ENCODE results near the gene UPK1A.

DNA sequence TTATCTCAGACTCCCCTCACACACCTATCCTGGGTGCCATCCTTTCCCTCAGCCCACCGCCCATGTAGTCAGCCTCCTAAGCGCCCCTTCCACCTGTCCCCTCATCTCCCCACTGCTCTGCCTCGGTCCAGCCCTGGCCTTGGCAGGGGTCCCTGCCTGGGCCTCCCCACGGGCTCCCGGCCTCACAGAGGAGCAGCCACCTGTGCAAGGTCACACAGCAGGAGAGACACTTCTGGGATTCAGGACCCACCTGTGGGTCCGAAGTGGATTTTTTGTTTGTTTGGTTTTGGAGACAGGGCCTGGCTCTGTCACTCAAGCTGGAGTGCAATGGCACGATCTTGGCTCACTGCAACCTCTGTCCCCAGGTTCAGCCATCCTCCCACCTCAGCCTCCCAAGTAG is 713 bp upstream of the UPK1A start:
- TF ChIP-seq, protein P1, sequence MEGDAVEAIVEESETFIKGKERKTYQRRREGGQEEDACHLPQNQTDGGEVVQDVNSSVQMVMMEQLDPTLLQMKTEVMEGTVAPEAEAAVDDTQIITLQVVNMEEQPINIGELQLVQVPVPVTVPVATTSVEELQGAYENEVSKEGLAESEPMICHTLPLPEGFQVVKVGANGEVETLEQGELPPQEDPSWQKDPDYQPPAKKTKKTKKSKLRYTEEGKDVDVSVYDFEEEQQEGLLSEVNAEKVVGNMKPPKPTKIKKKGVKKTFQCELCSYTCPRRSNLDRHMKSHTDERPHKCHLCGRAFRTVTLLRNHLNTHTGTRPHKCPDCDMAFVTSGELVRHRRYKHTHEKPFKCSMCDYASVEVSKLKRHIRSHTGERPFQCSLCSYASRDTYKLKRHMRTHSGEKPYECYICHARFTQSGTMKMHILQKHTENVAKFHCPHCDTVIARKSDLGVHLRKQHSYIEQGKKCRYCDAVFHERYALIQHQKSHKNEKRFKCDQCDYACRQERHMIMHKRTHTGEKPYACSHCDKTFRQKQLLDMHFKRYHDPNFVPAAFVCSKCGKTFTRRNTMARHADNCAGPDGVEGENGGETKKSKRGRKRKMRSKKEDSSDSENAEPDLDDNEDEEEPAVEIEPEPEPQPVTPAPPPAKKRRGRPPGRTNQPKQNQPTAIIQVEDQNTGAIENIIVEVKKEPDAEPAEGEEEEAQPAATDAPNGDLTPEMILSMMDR (IDR thresholded peaks at IDR 0.05): no peak
- TF ChIP-seq POLR2A (IDR thresholded peaks at IDR 0.05): no peak
